ENCODE data around the gene THRAP3. TPM values are rescaled to one million over a fixed set of nuclear protein-coding genes. Genes with fewer than 3 reads are reported as not detected.
A peak's percentile ranks its signal among the peaks of the same experiment; 100 is the strongest.

Gene THRAP3
- total and polyA plus RNA-seq, 9 of the 15 experiments (the other 6 are each of a cell fraction or from before 2014, with no cell fraction given): 66.2 to 135 (median 113) TPM

DNA sequence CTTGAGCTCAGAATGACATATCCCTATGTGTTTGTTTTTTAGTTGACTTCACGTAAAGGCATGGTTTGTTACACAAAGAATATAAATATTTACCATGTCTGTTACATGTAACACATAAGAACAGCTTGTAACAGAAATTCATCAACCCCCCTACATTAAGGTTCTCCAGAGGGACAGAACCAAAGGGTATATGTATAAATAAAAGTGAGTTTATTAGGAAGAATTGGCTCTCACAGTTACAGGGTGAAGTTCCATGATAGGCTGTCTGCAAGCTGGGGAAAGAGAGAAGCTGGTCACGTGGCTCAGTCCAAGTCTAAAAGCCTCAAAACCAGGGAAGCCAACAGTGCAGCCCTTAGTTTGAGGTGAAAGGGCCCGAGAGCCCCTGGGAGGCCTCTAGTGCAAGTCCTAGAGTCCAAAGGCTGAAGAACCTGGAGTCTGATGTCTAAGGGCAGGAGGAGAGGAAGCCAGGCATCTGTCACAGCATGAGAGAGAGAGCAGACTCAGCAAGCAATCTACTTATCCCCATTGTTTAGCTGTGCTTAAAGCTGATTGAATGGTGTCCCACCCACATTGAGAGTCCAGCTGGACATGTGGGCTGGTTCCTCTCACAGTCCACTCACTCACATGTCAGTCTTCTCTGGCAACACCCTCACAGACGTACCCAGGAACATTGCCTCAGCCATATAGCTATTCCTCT, 15.8 kb downstream of the THRAP3 start:
- TSS peak; percentile 4 for BruUV-seq (replicated peaks)
- 0 out of 2 replicates have a peak, but pooled peaks have one; percentile 25 for TF ChIP-seq PKNOX1 (IDR thresholded peaks at IDR 0.05)
- peak; percentile 53 for TF ChIP-seq WHSC1 (IDR thresholded peaks at IDR 0.05; ENCODE audit: low read length)
- no peak for TF ChIP-seq NEUROD1 (IDR thresholded peaks at IDR 0.05; ENCODE audit: borderline replicate concordance, low read depth, low read length, partially characterized antibody)
- TF ChIP-seq ASH1L (IDR thresholded peaks at IDR 0.05; ENCODE audit: borderline replicate concordance, low read depth, partially characterized antibody): no peak
- peak; percentile 54 for ATAC-seq
- ChIA-PET POLR2A (interaction anchor here (0.7 to 5.4 kb wide), 4 partner anchors 15 to 177 kb away, joined by 3 to 67 read pairs (median 4); partner anchors contain the start of gene THRAP3), CTCF (ENCODE audit: low intra/inter-chr PET ratio) (no interaction called here)
- H3K9ac ChIP-seq (ENCODE audit: insufficient read depth in 1 of 2, low read depth in 2 of 2, low read length in 2 of 2): no peak overlapping the region
- in situ Hi-C loops (cut with MboI) (no loop called here), intact Hi-C loops (cut with micrococcal nuclease) (no loop called here)
- DNase-seq (ENCODE audit: extremely low read depth in 1 of 4, low spot score in 3 of 4): peak in 1 of 4 experiments; percentile 24
- H3K36me3 ChIP-seq (ENCODE audit: control insufficient read depth, insufficient read depth, low read length): peaks cover 59% of the 10 kb centered on the region
- H3K9me3 ChIP-seq (replicated peaks; ENCODE audit: control insufficient read depth, insufficient read depth, low read depth, low read length): no peaks in the 10 kb centered on the region
- H3K4me2 ChIP-seq (ENCODE audit: insufficient read depth, low read length): no peak overlapping the region
- peak overlapping the region; percentile 15; the same call in 1 of the 3 replicates for H3K27ac ChIP-seq (ENCODE audit: extremely low read depth, low read depth, low read length)
- WGBS (ENCODE audit: insufficient coverage, low coverage, missing lambda C conversion rate): 90% methylated on average over 4 of the region's 4 CpGs
- no peak overlapping the region for H3K4me3 ChIP-seq
- H3K79me2 ChIP-seq (ENCODE audit: control insufficient read depth, insufficient read depth, low read length): peaks cover 88% of the 10 kb centered on the region
- H3K4me1 ChIP-seq (replicated peaks in 1 of 2; ENCODE audit: control insufficient read depth in 2 of 2, insufficient read depth in 2 of 2, low read length in 2 of 2): peaks cover 6% of the 10 kb centered on the region in 2 experiments; a peak in 4 of 5 replicates
- H3K27me3 ChIP-seq (ENCODE audit: control insufficient read depth in 2 of 2, insufficient read depth in 2 of 2, low read length in 2 of 2): no peaks in the 10 kb centered on the region
- H2AFZ ChIP-seq (ENCODE audit: low read depth, low read length): no peak overlapping the region
- H4K20me1 ChIP-seq (replicated peaks; ENCODE audit: control insufficient read depth, insufficient read depth, low read length): peaks cover 10% of the 10 kb centered on the region; the same call in 1 of the 2 replicates
- peak; percentile 29 for FAIRE-seq
- no peaks in the 10 kb centered on the region for H3K9me1 ChIP-seq (ENCODE audit: control insufficient read depth, insufficient read depth, low read length)

Data from K562 (cell line).